ENCODE measurements around the gene CSMD2. TPM values are rescaled to one million over a fixed set of nuclear protein-coding genes. Genes with fewer than 3 reads are reported as not detected.

CSMD2 gene
- total and polyA plus RNA-seq, 7 donors: under 0.01 to 0.83 (median 0.16) TPM

DNA sequence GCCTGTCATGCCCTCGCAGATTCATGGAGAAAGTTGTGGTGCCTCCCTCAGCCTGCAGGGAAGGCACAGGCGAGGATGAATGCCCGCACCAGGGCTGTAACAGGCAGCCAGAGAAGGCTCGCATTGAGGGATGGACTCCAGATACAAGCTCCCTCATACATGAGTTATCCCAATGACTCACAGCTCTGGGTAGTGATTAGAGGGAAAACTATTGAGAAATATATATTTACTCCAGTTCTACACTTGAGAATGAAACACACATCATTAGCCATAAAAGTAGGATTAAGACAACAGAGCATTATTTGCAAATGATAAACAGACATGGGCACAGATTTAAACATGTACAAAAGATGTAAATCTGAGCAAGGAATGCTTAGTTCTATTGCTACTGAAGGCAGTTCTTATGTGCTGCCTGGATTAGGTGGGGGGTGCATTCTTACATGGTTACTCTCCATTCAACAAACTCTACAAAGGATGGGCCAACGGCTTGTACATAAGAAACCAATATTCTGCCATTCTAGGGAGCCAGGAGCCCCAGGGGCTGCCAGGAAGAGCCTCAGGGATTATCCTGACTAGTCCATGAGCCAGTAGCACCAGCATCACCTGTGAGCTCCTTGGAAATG is 97.9 kb downstream of the CSMD2 start:
- no peaks in the 10 kb centered on the region for H3K27me3 ChIP-seq
- TF ChIP-seq, protein P1, sequence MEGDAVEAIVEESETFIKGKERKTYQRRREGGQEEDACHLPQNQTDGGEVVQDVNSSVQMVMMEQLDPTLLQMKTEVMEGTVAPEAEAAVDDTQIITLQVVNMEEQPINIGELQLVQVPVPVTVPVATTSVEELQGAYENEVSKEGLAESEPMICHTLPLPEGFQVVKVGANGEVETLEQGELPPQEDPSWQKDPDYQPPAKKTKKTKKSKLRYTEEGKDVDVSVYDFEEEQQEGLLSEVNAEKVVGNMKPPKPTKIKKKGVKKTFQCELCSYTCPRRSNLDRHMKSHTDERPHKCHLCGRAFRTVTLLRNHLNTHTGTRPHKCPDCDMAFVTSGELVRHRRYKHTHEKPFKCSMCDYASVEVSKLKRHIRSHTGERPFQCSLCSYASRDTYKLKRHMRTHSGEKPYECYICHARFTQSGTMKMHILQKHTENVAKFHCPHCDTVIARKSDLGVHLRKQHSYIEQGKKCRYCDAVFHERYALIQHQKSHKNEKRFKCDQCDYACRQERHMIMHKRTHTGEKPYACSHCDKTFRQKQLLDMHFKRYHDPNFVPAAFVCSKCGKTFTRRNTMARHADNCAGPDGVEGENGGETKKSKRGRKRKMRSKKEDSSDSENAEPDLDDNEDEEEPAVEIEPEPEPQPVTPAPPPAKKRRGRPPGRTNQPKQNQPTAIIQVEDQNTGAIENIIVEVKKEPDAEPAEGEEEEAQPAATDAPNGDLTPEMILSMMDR (IDR thresholded peaks at IDR 0.05): no peak
- TF ChIP-seq POLR2A (IDR thresholded peaks at IDR 0.05): no peak
- no peak for TF ChIP-seq POLR2AphosphoS5 (IDR thresholded peaks at IDR 0.05)
- no peak for TF ChIP-seq EP300 (IDR thresholded peaks at IDR 0.05)
- WGBS, 2 donors: 75 to 79% methylated on average over 5 of the region's 5 CpGs
- H3K27ac ChIP-seq: no peak overlapping the region
- H3K4me1 ChIP-seq: no peaks in the 10 kb centered on the region
- H3K36me3 ChIP-seq: no peaks in the 10 kb centered on the region
- no peaks in the 10 kb centered on the region for H3K9me3 ChIP-seq
- no peak overlapping the region for H3K4me3 ChIP-seq
- intact Hi-C loops (cut with DNase I): no loop called here
- no peak for DNase-seq

DNA sequence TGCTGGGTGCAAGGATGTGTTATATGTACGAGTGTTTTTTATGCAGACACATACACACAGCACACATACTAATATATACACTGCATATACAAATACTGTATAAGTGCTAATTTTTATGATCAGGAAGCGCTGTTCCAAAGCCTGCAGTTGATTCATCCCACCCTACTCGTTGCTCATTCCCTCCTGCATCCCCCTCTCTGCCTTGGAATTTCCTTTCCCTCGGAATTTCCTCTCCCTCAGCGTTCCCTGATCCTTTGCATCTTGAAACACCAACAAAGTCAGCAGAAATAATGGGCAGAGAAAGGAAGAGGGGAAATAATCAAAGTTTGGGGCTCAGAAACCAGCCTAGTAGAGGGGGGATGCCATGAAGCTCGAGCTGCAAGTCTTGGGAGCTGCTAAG is 98.9 kb downstream of the CSMD2 start:
- H3K27ac ChIP-seq: no peak overlapping the region
- no peak for DNase-seq
- 48 to 52% methylated on average over 6 of the region's 6 CpGs for WGBS, 2 donors
- TF ChIP-seq EP300 (IDR thresholded peaks at IDR 0.05) (no peak), POLR2AphosphoS5 (IDR thresholded peaks at IDR 0.05) (no peak), POLR2A (IDR thresholded peaks at IDR 0.05) (no peak)
- TF ChIP-seq, protein P1 (IDR thresholded peaks at IDR 0.05): no peak
- intact Hi-C loops (cut with DNase I): no loop called here
- no peaks in the 10 kb centered on the region for H3K9me3 ChIP-seq
- H3K27me3 ChIP-seq: no peaks in the 10 kb centered on the region
- H3K4me3 ChIP-seq: no peak overlapping the region
- no peaks in the 10 kb centered on the region for H3K36me3 ChIP-seq
- H3K4me1 ChIP-seq: no peaks in the 10 kb centered on the region

DNA sequence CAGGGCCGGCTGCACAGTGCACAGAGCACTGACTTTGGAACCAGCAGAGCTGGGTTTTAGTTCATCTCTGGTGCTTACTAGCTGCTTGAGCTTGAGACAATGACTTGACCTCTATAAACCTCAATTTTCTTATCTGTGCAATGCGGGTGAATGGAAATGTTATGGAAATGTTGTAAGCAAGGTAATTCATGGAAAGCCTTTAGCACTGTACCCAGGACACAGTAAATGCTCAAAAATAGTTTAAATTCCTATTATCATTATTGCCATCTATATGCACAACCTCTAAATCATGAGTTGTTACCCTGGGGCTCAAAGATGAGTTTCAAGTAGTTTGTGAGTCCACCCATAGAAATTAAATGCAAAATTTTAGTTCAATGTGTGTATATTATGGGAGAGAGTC is 99.5 kb downstream of the CSMD2 start:
- Histone ChIP-seq H3K27me3 (no peaks in the 10 kb centered on the region), H3K27ac (no peak overlapping the region), H3K4me3 (no peak overlapping the region), H3K36me3 (no peaks in the 10 kb centered on the region), H3K9me3 (no peaks in the 10 kb centered on the region), H3K4me1 (no peaks in the 10 kb centered on the region)
- no peak for DNase-seq
- TF ChIP-seq EP300 (IDR thresholded peaks at IDR 0.05) (no peak), POLR2A (IDR thresholded peaks at IDR 0.05) (no peak), POLR2AphosphoS5 (IDR thresholded peaks at IDR 0.05) (no peak)
- TF ChIP-seq, protein P1 (IDR thresholded peaks at IDR 0.05): no peak
- 89 to 95% methylated on average over 2 of the region's 2 CpGs for WGBS, 2 donors
- intact Hi-C loops (cut with DNase I): no loop called here

DNA sequence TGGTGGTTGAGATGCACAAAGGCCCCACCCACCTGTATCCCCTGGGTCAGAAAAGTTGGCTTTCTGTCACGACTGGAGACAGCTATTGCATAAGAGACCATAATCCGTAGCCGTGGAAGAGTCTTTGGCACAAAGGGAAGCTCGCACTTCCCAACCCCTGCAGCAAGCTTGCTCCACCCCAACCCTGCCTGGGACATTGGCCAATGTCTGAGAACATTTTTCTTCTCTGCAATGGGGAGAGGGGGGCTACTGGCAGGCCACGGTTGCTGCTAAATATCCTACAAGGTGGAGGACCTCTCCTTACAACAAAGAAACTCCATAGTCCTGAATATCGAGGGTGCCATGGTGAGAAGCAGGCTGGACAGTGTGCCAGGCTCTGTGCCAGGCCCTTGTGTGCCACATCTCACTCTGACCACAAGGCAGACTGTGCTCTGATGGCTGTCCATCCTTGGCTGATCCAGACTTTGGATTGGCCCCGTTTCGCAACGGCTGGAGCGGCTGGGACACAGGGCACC is 104.1 kb downstream of the CSMD2 start:
- no peak for DNase-seq
- no peaks in the 10 kb centered on the region for H3K36me3 ChIP-seq
- peaks cover 0 to 16% (median 7%) of the 10 kb centered on the region in 4 donors for H3K4me1 ChIP-seq
- no peak overlapping the region for H3K4me3 ChIP-seq
- H3K27me3 ChIP-seq: no peaks in the 10 kb centered on the region
- H3K27ac ChIP-seq: no peak overlapping the region
- 78% methylated on average over 10 of the region's 10 CpGs for WGBS, 2 donors
- intact Hi-C loops (cut with DNase I): no loop called here
- no peak for TF ChIP-seq POLR2A (IDR thresholded peaks at IDR 0.05)
- TF ChIP-seq, protein P1 (IDR thresholded peaks at IDR 0.05): no peak
- TF ChIP-seq EP300 (IDR thresholded peaks at IDR 0.05): no peak
- no peak for TF ChIP-seq POLR2AphosphoS5 (IDR thresholded peaks at IDR 0.05)
- H3K9me3 ChIP-seq: no peaks in the 10 kb centered on the region

Data from sigmoid colon (tissue), 7 donors.